GM21619 (cell line): Measurements from ENCODE around the gene VRK2.

Source experiments
- ATAC-seq: cut with Tn5 transposase; IDR thresholded peaks from one replicate; pipeline ENCODE4 v1.9.1; 2021; ENCODE audit not compliant: unreplicated experiment

Gene VRK2

GRCh38 chr2:58046585-58047372 lies at the start of gene VRK2:
TSS of gene VRK2 (plus strand) at chr2:58046806. CDS start at chr2:58048832, 2,026 bp downstream.
- ATAC-seq: peak; percentile 80

- peak; percentile 70 for ATAC-seq
Measured at GRCh38 chr2:58006256-58006951, 40.2 kb upstream of the VRK2 start.

GRCh38 chr2:58006952-58007284 lies 39.7 kb upstream of the VRK2 start:
- ATAC-seq: peak; percentile 18

GRCh38 chr2:58010599-58010998 lies 36.0 kb upstream of the VRK2 start:
- ATAC-seq: no peak

- ATAC-seq: peak; percentile 60
Measured at GRCh38 chr2:58019229-58019628, 27.4 kb upstream of the VRK2 start.

GRCh38 chr2:58025150-58025933 lies 21.3 kb upstream of the VRK2 start:
- no peak for ATAC-seq

- no peak for ATAC-seq
Measured at GRCh38 chr2:58027029-58027428, 19.6 kb upstream of the VRK2 start.

GRCh38 chr2:58030771-58031170 lies 15.8 kb upstream of the VRK2 start:
- ATAC-seq: no peak

- peak; percentile 69 for ATAC-seq
Measured at GRCh38 chr2:58032016-58032763, 14.4 kb upstream of the VRK2 start.

- no peak for ATAC-seq
Measured at GRCh38 chr2:58032764-58033080, 13.9 kb upstream of the VRK2 start.

- no peak for ATAC-seq
Measured at GRCh38 chr2:58033530-58033929, 13.1 kb upstream of the VRK2 start.

GRCh38 chr2:58035352-58035751 lies 11.3 kb upstream of the VRK2 start:
- peak; percentile 66 for ATAC-seq

- peak; percentile 71 for ATAC-seq
Measured at GRCh38 chr2:58039170-58039611, 7.4 kb upstream of the VRK2 start.

- ATAC-seq: no peak
Measured at GRCh38 chr2:58042486-58042970, 4.1 kb upstream of the VRK2 start.

GRCh38 chr2:58044145-58044544 lies 2.5 kb upstream of the VRK2 start:
- no peak for ATAC-seq

GRCh38 chr2:58045580-58046334 lies 849 bp upstream of the VRK2 start:
- no peak for ATAC-seq

- ATAC-seq: no peak
Measured at GRCh38 chr2:58046335-58046584, 346 bp upstream of the VRK2 start.

- peak; percentile 42 for ATAC-seq
Measured at GRCh38 chr2:58047373-58047935, 848 bp downstream of the VRK2 start.

- ATAC-seq: no peak
Measured at GRCh38 chr2:58047961-58048360, 1.4 kb downstream of the VRK2 start.

- no peak for ATAC-seq
Measured at GRCh38 chr2:58051445-58051844, 4.8 kb downstream of the VRK2 start.
